GM13976 (cell line): Measurements from ENCODE around the gene BEND6.

Source experiments
- DNase-seq: peaks from one replicate; pipeline ENCODE4 v3.0.0; 2012; ENCODE audit warnings: low spot score
- CTCF ChIP-seq: IDR thresholded peaks from 2 replicates; pipeline ENCODE4 v1.5.1; 2012; ENCODE audit warnings: borderline replicate concordance, mild to moderate bottlenecking; ENCODE audit not compliant: insufficient read depth; ENCODE audit errors: extremely low read depth, missing control alignments, control extremely low read depth
- in situ Hi-C: fragments of 300-500 bp; cut with MboI; formaldehyde crosslinking; loops from one replicate; pipeline ENCODE4 v1.12.0; 2022; ENCODE audit warnings: low sequenced_read_pairs, mixed read lengths, inconsistent platforms; ENCODE audit not compliant: unreplicated experiment

Gene BEND6

DNA sequence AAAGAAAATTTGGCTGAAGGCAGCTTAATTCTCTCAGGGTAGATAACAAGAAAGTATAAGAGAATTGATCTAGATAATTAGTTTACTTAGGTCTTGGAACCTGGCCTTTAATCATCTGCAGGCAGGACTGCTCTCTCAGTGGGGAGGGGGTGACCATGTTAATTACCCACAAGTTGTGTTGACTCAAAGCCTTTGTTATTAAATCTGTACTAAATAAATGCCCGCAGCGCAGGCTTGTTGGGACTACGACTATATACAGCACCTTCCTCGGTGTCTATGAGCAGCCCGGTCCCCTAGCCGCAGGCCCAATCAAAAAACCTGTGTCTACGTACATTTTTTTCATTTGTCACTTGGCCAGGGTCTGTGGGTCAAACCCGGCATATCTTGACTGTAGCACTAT lies 119.5 kb downstream of the BEND6 start:
- no peak for DNase-seq
- TF ChIP-seq CTCF: no peak
- in situ Hi-C loops: no loop called here

DNA sequence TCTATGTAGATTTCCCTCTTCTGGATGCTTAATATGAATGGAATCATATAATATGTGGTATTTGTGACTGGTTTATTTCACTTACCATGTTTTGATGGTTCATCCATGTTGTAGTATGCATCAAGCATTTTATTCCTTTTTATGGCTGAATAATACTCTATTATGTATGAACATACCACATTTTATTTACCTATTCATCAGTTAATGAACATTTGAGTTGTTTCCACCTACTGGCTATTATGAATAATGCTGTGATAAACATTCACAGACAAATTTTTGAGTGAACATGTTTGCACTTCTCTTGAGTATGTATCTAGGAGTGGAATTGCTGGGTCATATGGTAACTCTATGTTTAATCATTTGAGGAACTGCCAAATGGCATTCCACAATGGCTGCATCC lies 120.2 kb downstream of the BEND6 start:
- in situ Hi-C loops: no loop called here
- TF ChIP-seq CTCF: no peak
- no peak for DNase-seq
